GM18858 (cell line): ENCODE data around the gene TMEM201.

Source experiments
- ATAC-seq: cut with Tn5 transposase; IDR thresholded peaks from one replicate; pipeline ENCODE4 v1.9.1; 2021; ENCODE audit not compliant: unreplicated experiment

TMEM201 gene

GRCh38 chr1:9598316-9598700 lies 9.6 kb downstream of the TMEM201 start:
- ATAC-seq = no peak

DNA sequence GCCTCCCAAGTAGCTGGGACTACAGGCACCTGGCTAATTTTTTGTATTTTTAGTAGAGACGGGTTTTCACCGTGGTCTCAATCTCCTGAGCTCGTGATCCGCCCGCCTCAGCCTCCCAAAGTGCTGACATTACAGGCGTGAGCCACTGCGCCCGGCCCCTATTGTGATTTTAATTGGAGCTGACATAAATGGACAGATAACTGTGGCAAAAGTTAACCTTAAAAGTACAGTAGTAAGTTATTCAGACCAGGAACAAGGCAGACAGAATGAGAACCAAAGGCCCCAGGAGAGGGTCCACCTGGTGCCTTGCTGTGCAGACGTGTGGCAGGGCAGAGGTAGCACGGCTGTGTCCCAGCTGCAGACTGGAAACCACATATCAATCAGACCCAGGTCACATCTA lies 11.0 kb downstream of the TMEM201 start:
- no peak for ATAC-seq

GRCh38 chr1:9600861-9601834 lies 12.4 kb downstream of the TMEM201 start:
- ATAC-seq = no peak

DNA sequence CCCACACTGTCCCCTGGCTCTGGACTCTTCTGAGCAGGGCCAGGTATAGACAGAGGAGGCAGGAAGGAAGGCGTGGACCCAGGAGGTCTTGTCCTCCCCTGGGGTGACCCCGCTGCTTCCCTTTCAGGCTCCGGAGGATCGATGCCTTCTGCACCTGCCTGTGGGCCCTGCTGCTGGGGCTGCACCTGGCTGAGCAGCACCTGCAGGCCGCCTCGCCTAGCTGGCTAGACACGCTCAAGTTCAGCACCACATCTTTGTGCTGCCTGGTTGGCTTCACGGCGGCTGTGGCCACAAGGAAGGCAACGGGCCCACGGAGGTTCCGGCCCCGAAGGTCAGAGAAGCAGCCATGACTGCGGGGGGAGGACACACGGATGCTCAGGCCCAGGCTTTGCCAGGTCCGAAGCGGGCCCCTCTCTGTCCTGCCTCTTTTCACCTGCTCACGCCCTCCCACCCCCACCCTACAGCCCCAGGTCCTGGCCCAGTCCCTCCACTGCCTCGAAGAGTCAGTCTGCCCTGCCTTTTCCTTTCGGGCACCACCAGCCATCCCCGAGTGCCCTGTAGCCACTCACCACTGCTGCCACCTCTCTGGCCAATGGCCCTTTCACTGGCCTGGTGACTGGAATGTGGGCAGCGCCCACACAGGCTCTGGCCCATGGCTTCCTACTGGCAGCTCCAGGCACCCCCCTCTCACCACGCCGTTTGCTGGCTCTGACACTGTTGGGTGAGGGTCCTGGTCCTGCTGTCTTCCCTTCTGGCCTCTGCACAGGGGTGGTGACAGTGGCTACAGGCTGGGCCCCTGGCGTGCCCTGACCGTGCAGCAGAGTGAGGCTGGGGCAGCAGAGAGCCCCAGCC lies 13.5 kb downstream of the TMEM201 start:
- no peak for ATAC-seq

DNA sequence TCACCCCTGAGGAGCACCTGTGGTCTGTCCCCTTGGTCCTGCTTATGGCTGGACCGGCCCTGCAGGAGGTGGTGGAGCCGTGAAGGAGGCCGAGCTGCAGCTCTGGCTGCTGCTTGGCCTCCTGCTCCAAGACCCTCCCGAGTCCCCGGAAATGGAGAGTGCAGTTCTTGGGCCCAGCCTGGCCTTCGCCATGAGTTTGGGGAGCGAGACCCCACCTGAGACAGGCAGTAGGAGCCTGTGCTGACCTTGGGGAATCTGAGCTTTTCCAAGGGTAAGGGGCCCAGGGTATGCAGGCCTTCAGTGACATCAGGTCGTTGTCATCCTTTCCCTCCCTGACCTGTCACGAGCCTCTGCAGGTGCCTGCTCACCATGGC lies 14.1 kb downstream of the TMEM201 start:
- ATAC-seq = no peak

- no peak for ATAC-seq
Measured at GRCh38 chr1:9603307-9603706, 14.6 kb downstream of the TMEM201 start.

DNA sequence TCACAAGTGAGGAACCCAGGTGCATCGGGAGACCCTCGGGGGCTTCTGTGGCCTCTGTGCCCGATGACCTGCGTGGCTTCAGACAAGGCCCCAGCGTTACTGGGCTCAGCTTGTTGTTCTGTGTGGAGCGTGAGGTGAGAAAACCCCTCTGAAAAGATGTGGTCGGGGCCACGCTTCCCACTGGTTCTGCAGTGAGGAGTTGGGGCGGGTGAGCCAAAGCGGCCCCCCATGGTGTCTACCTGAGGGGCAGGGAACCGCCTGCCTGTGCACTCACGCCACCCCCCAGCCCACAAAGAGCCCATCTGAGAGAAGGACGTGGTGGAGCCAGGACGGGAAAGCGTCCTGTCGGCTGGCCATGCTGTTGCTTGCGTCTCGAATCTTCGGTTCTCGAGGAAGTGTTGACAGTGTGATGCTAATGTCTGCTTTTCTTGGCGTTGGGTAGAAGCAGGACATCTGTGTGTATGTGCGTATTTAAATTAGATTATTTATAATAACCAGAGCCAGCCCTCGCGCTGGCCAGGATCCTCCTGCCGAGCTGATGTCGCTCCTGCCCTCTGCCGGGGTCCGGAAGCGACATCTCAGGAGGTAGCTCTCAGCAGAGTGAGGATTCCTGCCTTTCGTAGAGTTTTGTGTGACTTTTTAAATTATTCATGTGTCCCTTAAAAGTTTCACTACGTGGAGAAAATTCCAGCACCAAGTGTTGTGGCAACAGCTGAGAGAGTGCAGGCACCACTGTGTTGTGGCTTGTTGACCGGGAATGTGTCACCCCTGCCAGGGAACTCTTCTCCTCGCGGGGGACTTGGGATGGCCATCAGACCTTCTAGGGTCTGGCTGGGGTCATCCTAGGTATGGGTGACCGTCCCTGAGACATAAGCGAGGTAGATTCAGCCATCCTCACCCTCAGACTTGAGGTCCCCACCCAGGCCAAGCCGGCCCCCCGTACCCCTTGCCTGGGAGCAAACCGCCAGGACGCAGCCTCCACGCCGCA lies 15.3 kb downstream of the TMEM201 start:
- ATAC-seq = no peak

DNA sequence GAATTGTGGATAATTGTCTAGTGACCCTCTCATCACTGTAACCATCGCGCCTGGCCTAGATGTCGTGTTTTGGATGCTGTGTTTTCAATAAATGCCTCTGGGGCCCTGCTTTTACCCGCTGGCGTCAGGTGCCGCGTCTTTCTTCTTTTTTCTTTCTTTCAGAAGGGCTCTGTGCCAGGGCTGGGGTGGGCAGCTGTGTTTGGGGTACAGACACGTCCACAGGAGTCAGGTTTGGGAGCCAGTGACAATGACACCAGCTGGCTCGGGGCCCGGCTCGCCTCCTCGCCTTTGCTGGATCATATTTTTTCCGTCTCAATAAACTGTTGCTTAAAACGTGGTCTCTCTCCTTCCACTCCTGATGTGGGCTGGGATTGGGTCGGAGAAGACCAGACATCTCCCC lies 16.1 kb downstream of the TMEM201 start:
- ATAC-seq = no peak

- ATAC-seq = no peak
Measured at GRCh38 chr1:9605946-9606455, 17.3 kb downstream of the TMEM201 start.

DNA sequence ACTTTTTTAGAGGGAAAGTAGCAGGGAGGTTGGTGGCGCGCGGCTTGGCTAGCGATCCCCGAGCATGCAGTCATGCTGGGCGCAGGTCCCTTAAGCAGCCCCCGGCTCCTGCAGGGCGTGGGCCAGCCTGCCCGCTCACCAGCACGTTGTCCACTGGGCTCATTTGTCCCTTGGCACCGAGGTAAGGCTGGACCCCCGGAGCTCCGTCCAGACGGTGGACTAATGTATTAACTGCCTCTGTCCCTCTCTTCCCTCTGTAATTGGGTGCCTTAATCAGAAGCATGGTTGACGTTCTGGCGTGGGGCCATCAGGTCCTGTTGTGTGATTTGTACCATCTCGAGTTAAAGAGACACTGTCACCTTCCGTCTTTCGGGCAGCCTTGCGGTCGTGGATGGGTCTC lies 17.7 kb downstream of the TMEM201 start:
- no peak for ATAC-seq

DNA sequence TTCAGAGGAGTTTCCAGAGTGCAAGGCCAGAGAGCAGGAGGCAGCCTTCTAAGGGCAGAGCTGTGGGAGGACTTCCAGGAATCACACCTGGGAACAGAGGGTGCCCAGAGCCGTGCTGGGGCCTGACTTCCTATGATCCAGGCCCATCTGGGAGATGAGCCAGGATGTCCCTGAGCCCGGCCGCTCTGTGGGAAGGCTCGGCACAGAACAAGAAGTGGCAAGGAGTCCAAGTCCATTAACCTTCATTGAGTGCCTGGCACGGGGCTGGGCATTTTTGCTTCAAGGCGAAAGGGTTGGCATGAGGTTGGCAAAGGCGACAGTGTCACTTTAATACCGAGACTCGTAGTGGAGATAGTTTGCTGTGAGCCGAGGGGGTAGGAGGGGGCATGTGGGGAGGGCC lies 18.2 kb downstream of the TMEM201 start:
- no peak for ATAC-seq

DNA sequence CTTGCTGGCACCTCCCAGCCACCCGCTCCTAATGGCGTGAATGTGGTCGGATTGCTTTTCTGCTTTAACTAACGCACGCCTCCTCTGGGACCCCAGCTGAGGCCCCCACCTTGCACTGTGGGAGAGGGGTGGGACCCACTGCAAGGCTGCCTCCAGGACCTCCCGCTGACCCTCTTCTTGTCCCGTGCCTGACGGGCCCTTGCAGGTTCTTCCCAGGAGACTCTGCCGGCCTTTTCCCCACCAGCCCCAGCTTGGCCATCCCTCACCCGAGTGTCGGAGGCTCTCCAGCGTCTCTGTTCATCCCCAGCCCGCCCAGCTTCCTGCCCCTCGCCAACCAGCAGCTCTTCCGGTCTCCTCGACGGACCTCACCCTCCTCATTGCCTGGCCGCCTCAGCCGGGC lies 18.6 kb downstream of the TMEM201 start:
- no peak for ATAC-seq

GRCh38 chr1:9609998-9610397 lies 21.3 kb downstream of the TMEM201 start:
- ATAC-seq = no peak

DNA sequence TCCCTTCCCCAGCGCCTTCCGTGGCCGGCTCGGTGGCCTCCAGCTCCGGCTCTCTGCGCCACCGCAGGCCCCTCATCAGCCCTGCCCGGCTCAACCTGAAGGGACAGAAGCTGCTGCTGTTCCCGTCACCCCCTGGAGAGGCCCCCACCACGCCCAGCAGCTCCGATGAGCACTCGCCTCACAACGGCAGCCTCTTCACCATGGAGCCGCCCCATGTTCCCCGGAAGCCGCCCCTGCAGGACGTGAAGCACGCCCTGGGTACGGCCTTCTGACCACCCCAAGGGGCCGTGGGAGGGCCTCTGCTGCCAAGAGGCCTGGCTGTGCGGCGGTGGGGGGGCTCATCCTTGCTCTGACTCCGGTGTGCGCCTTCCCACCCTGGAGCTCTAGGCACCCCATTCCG lies 21.8 kb downstream of the TMEM201 start:
- no peak for ATAC-seq

DNA sequence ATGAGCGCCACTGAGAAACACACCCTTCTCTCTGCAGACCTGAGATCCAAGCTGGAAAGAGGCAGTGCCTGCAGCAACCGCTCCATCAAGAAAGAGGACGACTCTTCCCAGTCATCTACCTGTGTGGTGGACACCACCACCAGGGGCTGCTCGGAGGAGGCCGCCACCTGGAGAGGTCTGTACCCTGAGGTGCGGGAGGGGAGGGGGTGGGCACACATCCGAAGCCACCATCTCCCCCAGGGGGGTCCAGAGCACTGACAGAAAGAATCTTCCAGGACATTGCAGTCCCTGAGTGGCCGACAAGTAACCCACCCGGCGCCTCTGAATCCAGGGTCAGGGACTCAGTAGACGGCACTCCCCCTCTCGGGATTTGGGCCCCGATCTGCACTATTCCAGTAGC lies 23.0 kb downstream of the TMEM201 start:
- ATAC-seq = no peak

GRCh38 chr1:9612162-9612845 lies 23.6 kb downstream of the TMEM201 start:
- ATAC-seq = no peak

- no peak for ATAC-seq
Measured at GRCh38 chr1:9612871-9613624, 24.3 kb downstream of the TMEM201 start.

DNA sequence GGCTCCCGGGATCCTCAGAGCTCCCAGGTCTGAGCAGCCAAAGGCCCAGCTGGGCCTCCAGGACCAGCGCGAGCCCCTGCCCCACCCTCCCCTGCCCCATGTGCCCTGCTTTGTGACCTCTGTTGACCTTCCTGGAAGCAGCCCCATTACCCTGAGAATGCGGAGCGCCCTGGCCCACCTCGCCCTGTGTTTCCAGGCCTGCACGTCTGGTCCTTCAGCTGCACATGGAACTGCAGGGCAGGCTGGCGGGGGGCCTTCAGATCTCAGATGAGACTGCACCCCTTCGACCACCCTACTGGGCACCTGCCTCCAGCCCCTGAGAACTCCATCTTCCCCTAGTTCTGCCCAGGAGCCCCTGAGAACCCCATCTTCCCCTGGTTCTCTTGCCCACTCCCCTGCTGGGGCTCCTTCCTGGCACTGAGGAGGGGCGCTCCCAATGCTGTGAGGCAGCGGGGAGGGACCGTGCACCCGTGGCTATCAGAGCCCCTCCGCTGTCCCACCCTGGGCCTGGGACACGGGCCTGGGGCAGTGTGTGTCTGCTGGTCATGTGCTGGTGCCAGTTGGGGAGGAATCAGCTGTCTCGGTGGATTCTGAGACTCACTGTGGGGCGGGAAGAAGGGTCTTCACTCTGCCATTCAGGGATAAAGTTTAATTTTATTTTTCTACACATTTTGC lies 25.1 kb downstream of the TMEM201 start:
- ATAC-seq = no peak
